ENCODE data around the gene CMSS1.

GRCh38 chr3:100164743-100165142 is 347.1 kb downstream of the CMSS1 start:
- no peak for TF ChIP-seq POLR2A (IDR thresholded peaks at IDR 0.05)
- TF ChIP-seq, protein P1, sequence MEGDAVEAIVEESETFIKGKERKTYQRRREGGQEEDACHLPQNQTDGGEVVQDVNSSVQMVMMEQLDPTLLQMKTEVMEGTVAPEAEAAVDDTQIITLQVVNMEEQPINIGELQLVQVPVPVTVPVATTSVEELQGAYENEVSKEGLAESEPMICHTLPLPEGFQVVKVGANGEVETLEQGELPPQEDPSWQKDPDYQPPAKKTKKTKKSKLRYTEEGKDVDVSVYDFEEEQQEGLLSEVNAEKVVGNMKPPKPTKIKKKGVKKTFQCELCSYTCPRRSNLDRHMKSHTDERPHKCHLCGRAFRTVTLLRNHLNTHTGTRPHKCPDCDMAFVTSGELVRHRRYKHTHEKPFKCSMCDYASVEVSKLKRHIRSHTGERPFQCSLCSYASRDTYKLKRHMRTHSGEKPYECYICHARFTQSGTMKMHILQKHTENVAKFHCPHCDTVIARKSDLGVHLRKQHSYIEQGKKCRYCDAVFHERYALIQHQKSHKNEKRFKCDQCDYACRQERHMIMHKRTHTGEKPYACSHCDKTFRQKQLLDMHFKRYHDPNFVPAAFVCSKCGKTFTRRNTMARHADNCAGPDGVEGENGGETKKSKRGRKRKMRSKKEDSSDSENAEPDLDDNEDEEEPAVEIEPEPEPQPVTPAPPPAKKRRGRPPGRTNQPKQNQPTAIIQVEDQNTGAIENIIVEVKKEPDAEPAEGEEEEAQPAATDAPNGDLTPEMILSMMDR (IDR thresholded peaks at IDR 0.05), result no peak

Data from heart left ventricle (tissue), 13 donors.